Liver (tissue), 3 donors: ENCODE data around the gene DUS3L.

Experiments
- CTCF ChIP-seq: fragments of 150-350 bp; IDR thresholded peaks from 2 replicates; pipeline ENCODE4 v1.5.1; 2017; ENCODE audit warnings: improper control_type of control experiment, low read depth, low read length; ENCODE audit not compliant: missing input control
- RAD21 ChIP-seq, 2 donors: IDR thresholded peaks; 2 replicates each; pipeline ENCODE4 v1.6.1; 2016; ENCODE audit warnings: antibody characterized with exemption in 2 of 2, mild to moderate bottlenecking in 2 of 2
- YY1 ChIP-seq: IDR thresholded peaks from 2 replicates; pipeline ENCODE4 v1.6.1; 2016; ENCODE audit warnings: antibody characterized with exemption, mild to moderate bottlenecking
- donor health status: healthy.
- donor health status: healthy.

DNA sequence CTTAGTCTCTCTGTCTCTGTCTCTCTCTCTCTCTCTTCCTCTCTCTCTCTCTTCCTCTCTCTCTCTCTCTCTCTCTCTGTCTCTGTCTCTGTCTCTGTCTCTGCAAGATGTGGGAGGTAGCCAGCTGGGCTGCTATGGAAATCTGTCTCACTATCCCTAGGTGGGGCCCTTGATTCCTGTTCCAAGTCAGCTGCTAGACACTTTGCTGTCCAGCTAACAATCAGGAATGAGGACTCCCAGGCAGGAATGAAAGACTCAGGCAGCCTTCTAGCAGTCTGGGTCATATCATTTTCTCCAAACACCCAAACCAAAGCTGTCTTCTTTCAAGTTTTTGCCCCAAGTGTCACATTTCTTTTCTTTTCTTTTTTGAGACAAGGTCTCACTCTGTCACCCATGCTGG, 47.3 kb downstream of the DUS3L start:
- no peak for TF ChIP-seq CTCF
- TF ChIP-seq YY1: no peak
- no peak for TF ChIP-seq RAD21 (IDR thresholded peaks at IDR 0.05)
